Forelimb muscle (tissue), 1 donor: ENCODE data around the gene OTUD1. TPM values are rescaled to one million over a fixed set of nuclear protein-coding genes. Genes with fewer than 3 reads are reported as not detected.
"Not testable (repeated sequence)": the region's sequence is repeated elsewhere in the genome, so short reads cannot be mapped to it uniquely, and the experiment has no call there.

Experiments used
- DNase-seq: peaks from one replicate; pipeline ENCODE4 v3.0.0-alpha.2; 2013; ENCODE audit warnings: low read depth
- polyA plus RNA-seq: library from polyadenylated mRNA; unstranded; fragments of 120-200 nt; gene quantifications from one replicate; pipeline ENCODE4 v1.2.1, GENCODE V29; 2013; ENCODE audit not compliant: insufficient read length

The OTUD1 gene, protein sequence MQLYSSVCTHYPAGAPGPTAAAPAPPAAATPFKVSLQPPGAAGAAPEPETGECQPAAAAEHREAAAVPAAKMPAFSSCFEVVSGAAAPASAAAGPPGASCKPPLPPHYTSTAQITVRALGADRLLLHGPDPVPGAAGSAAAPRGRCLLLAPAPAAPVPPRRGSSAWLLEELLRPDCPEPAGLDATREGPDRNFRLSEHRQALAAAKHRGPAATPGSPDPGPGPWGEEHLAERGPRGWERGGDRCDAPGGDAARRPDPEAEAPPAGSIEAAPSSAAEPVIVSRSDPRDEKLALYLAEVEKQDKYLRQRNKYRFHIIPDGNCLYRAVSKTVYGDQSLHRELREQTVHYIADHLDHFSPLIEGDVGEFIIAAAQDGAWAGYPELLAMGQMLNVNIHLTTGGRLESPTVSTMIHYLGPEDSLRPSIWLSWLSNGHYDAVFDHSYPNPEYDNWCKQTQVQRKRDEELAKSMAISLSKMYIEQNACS
- 100 TPM for polyA plus RNA-seq

DNA sequence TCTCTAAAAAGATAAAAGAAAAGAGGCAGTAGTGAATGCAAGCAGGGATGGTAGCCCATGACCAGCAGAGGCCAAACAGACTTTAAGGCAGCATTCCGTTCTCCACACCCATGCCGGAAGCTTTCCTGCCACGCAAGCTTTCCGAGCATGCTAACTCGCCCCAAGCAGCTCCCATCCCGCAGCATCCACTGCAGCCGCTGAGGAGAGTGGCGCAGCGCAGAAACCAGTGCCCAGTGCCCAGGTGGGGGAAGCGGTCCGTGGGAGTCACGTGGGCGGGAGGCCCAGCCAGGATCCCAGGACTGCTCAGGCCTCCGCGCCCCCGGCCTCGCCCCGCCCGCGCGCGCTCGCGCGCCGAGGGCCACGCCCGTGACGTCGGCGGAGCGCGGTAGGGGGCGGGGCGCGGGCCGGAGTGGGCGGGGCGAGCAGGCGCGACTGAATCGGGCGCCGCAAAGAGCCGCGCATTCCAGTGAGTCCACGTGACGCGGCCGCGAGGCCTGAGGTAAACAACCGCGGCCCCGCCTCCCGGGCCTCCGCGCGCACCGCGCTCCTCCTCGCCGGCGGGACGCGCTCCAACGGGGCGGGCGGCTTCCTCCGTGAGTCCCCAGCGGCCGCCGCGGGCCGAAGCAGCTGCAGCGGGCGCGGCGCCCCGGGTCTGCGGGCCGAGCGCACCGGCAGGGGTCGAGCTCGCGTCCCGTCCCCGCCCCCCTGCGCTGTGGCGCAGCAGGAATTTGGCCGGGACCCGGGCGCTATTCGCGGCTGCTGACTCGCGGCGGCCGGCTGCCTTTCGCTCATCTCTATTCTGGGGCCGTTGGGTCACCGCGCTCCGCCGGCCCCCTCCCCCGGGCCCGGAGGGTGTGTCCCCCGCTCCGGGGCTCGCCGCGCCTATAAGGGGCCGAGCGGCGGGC, at the start of gene OTUD1:
TSS of gene OTUD1 (plus strand) at position 529 of the 905 bp plus-strand sequence. CDS start 383 bp downstream, outside the sequence.
- peak; percentile 82 for DNase-seq

DNA sequence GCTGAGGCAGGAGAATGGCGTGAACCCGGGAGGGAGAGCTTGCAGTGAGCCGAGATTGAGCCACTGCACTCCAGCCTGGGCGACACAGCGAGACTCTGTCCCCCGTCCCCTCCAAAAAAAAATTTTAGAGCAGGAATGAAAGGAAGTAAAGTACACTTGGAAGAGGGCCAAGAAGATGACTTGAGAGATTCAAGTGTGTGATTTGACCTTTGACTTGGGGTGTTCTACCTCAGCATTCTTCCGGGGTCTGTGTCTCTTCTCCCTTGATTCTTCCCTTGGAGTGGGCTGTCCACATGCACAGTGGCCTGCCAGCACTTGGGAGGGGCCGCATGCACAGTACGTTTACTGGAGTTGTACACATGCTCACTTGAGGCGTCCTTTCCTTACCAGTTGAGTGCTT, 48.5 kb upstream of the OTUD1 start:
- DNase-seq: not testable (repeated sequence)

DNA sequence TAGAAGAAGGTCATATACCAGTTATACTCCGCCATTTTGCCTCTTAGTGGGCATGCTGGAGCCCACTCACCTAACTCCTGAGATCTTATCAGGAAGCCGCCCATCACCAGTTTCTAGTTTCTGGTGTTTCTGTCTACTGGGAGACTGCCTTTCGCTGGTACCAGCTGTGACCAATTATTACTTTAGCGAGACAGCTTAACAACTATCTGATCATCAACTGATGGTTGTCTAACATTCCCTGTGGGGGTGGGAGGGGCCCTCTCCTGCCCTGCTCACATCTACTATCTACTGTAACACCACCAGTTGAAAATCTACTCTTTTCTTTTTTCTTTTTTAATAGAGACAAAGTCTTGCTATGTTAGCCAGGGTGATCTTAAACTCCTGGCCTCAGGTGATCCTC, 48.1 kb upstream of the OTUD1 start:
- DNase-seq: no peak

DNA sequence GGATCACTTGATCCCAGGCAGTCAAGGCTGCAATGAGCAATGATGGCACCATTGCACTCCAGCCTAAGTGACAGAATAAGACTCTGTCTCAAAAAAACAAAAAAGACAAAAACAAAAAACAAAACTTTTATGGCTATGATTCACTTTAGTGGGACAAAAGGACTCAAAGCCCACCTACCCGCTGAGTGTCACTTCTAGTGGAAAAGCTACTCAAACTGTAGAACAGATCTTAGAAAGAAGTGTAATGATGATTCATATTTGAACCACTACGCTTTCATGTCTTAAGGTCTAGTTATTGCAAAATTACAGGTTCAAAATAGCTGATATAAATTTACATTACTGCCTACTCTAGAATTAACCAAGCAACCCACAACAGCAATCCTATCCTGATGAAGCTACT, 47.1 kb upstream of the OTUD1 start:
- DNase-seq: no peak

DNA sequence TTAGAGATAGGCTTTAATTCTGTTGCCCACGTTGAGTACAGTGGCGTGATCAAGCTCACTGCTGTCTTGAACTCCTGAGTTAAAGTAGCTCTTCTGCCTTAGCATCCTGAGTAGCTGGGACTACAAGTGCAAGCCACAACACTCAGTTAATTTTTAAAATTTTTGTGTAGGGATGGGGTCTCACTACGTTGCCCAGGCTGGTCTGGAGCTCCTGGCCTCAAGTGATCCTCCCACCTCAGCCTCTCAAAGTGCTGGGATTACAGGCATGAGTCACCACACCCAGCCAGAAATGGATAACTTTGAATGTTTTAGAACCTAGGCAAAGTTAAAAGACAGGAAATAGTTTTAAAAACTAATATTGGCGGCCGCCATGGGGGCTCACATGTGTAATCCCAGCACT, 43.9 kb upstream of the OTUD1 start:
- no peak for DNase-seq

DNA sequence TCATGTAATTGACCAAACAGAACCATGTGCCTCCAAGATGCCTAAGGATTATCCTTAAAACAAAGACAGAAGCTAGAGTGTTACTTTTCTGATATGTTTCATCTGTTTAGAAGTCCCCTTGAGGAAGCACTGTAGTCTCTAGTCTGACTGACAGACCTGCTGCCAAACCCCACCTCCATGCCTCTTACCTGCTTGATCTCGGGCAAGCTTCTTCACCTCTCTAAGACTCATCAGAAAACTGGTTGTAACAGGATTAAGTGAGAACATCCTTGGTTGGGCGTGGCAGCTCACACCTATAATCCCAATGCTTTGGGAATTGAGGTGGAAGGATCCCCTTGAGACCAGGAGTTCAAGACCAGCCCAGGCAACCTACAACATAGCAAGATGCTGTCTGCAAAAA, 42.2 kb upstream of the OTUD1 start:
- DNase-seq: no peak

DNA sequence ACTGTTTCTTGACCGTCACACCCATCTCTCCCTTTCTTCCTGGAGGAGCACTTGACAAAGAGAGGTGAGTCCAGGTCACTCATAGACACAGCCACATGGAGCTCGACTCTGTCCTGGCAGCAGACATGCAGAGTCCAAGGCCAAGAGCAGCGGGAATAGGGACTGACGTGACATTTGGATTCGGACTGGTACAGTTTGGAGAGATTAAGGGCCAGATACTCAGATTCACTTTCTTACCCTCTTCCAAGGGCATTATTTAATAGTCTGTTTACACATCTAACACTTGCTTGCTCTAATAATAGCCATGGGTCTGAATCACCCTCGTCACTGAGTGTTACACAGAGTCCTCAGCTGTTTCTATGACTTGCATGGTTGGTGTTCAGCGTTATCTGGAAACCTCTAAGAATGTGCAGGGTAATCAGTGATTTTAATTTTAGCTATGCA, 39.2 kb upstream of the OTUD1 start:
- DNase-seq: no peak

DNA sequence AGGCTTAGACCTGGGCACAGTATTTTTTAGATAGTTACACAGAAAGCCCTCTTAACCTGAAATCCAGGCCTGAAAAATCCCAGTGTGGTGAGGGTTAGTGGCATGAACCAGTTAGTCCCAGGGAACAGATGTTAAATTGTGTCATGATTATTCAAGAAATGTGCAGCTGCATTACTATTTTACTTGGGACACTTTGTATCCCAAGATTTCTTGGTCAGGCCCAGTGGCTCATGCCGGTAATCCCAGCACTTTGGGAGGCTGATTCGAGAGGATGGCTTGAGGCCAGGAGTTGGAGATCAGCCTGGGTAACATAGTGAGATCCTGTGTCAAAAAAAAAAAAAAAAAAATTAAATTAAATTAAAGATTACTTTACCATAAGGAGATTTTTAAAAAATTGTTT, 36.0 kb upstream of the OTUD1 start:
- no peak for DNase-seq

DNA sequence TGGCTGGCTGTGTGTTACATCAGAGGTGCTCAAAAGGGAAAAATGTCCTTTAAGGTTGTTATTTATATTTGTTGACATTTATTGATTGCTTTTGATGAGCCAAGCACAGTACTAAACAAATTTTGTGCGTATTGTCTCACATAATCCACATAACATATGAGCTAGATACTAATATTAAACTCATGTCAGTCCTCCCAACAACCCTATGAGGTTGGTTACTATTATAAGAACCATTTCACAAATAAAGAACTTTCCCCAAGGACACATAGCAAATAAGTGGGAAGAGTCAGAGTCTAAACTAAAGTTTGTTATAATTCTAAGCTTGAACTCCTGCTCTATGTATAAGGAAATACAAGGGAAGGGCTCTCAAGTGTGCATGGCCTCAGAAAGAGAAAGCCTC, 35.6 kb upstream of the OTUD1 start:
- no peak for DNase-seq

DNA sequence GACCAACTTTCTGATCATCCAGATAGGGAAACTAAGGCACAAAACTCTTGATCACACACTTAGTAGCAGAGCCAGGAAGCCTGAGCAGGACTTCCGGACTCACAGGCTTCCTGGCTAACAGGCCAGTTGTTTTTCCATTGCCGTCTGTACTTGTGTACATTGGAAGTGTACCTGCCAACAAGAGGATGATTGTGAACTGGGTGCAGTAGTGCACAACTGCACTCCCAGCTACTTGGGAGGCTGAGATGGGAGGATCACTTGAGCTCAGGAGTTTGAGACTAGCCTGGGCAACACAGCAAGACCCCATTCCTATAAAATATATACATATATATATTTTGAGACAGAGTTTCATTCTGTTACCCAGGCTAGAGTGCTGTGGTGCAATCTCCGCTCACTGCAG, 35.2 kb upstream of the OTUD1 start:
- no peak for DNase-seq

DNA sequence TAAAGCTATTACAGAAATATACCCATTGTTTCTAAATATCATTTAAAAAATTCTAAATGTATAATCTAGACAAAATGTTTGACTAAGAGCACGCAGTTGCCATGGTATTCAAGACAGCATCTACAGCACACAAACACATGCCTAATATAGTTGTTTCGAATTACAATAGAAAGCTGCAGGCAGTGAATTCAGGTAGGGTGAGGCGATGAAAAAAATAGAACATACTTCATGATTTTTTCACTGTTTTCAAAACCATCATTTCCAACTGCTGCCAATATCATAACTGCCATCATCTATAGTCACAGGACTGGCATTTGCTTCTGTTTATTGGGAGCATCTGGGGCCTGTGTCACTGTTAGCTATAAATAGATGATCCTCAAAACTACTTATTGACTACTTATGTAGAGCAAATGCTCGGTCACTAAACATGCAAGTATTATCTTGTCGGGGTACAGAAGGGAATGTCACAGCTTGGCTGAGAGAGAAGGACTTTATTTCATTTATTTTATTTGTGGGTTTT, 34.4 kb upstream of the OTUD1 start:
- no peak for DNase-seq

DNA sequence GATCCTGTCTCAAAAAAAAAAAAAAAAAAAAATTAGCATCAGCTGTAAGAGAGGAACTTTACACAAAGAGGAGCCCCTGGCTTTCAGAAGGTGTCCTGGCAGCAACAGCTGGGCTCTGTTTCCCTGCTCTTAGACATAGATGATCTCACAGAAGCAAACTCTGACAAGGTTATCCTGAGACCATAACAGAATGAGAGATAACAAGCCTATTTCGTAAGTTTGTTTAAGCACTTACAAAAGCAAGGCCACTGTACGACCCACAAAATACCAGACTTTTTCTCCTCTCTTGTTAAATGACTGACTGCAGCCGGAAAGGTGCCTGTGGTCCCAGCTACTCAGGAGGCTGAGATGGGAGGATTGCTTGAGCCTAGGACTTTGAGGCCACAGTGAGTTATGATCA, 33.3 kb upstream of the OTUD1 start:
- DNase-seq: no peak

DNA sequence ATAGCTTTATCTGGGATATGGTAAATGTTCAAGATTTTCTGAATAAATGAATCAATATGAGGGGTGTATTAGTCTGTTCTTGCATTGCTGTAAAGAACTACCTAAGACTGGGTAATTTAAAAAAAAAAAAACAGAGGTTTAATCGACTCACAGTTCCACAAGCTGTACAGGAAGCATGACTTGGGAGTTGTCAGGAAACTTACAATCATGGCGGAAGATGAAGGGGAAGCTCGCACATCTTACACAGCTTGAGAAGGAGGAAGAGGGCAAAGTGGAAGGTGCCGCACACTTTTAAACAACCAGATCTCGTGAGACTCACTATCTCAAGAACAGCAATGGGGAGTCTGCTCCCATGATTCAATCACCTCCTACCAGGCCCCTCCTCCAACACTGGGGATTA, 32.5 kb upstream of the OTUD1 start:
- DNase-seq: no peak

DNA sequence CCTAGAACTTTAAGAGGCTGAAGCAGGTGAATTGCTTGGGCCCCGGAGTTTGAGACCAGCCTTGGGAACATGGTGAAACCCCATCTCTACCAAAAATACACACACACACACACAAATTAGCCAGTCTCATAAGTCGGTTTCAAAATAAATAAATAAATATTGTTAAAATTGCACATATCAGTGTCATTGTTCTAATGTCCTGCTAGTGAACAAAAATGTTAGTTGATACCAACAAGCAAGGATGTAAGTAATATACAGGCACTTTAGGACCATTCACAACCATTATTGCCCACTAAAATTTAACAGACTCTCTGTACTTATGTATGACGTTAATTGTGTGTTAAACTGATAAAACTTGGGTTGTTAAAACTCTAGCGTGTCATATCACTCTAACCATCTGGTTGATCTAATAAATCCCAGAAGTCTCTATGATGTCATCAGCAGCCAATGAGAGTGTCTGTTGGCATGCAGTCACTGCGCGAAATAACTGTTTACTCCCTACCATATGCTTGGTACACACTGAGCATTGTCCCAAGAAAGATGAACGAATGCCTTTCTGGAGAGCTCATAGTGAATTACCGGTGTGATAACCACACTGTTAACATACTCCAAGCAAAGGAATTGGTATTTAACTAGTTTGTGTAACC, 30.4 kb upstream of the OTUD1 start:
- DNase-seq: no peak

DNA sequence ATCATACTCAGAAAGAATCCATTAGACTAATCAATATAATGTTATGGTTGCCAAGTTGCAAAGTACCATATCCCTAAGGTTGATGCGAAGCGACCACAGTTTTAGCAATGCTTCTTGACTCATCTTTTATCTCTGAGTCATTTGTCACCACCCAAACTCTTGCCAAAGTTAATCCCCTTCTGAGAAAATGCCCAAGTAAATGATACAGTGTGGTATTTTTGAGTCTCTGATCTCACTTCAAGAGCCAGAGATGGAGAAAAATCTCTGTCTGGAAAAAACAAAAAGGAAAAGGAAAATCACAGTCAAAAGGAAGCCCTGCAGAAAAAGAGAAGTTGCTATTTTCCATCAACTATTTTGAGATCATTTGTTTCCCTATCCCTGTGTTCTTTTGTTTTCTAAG, 26.7 kb upstream of the OTUD1 start:
- DNase-seq: no peak

DNA sequence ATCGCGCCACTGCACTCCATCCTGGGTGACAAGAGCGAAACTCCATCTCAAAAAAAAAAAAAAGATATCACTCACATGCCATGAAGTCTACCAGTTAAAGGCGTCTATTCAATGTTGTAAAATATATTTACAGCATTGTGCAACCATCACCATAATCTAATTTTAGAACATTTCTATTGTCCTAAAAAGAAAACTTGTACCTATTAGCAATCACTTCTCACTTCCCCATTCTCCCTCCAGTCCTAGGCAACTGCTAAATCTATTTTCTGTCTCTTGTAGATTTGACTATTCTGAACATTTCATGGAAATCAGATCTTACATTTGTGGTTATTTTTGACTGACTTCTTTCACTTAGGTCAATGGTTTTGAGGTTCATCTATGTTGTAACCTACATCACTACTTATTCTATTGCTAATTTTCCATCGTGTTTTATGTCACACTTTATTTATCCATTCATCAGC, 25.2 kb upstream of the OTUD1 start:
- no peak for DNase-seq

DNA sequence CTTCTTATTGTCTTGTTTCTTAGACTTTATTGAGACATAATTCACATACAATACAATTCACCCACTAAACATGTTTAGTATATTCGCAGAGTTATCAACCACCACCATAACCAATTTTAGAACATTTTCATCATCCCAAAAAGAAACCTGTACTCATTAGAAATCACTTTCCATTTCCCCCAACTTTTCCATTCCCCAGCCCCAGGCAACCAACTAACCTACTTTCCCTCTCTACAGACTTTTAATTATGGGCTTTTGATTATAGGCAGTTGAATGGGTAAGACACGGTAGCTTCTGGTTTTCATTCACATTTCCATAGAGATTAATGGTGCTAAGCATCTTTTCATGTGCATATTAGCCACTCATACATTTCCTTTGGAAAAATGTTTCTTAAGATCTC, 24.2 kb upstream of the OTUD1 start:
- no peak for DNase-seq

DNA sequence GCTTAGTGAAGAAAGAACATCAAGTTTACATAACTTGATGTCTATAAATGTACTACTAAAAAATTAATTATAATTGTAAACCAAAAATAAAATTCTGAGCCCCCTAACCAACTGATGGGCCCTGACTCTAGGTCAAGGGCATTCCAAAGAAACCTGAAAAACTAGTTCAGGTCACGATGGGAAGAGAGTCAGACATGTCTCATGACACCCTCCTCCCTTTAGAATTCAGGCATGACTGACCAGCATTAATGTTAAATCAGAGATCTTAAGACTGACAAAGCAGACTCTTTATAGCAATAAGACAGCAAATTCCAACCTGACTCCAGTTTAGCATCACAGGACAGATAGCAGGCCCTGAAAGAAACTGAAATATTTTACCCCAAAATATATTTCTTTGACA, 21.6 kb upstream of the OTUD1 start:
- no peak for DNase-seq

DNA sequence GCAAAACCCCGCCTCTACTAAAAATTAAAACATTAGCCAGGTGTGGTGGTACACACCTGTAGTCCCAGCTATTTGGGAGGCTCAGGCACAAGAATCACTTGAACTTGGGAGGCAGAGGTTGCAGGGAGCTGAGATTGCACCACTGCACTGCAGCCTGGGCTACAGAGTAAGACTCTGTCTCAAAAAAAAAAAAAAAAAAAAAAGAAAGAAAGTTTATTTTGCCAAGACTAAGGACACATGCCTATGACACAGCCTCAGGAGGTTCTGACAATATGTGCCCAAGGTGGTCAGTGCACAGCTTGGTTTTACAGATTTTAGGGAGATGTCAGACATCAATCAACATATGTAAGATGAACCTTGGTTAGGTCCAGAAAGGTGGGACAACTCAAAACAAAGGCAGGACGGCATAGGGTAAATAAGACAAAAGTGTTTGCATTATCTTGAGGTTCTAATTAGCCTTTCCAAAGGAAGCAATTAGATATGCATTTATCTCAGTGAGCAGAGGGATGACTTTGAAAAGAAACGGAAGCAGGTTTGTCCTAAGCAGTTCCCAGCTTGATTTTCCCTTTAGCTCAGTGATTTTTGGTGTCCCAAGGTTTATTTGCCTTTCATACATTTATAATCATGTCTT, 20.7 kb upstream of the OTUD1 start:
- DNase-seq: no peak

DNA sequence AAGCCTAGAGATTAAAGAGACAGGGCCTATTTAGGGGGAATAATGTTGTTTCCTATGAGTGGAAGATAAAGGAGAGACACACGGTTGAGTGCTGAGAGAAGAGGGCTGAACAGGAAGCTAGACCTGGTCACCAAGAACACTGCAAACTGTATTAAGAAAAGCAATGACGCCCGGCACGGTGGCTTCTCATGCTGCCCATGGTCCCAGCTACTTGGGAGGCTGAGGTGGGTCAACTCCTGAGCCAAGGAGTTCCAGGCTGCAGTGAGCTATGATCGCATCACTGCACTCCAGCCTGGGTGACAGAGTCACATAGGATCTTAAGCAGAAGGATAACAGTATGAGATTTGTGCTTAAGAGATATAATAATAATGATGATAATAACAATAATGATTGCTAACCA, 19.7 kb upstream of the OTUD1 start:
- no peak for DNase-seq

DNA sequence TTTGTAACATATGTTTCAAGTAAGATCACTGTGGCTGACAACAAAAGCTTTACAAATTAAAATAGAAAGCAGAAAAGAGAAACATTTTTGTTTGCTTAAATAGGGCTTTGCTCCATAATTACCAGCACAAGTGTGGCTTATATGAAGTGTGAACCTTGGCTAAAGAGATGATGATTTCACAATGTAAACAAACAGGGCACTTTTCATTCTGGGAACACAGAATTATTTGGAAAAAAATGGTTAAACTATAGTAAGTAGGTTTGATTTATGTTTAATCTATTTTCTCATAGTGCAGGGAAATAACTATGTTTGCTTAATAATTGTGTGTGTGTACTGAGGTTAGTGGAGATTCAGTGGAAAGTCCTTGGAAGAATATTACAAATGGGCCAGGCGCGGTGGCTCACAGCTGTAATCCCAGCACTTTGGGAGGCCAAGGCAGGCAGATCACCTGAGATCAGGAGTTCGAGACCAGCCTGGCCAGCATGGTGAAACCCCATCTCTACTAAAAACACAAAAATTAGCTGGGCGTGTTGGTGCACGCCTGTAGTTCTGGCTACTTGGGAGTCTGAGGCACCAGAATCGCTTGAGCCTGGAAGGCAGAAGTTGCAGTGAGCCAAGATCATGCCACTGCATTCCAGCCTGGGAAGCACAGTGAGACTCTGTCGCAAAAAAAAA, 19.1 kb upstream of the OTUD1 start:
- DNase-seq: no peak
